WTC11 (cell line): ENCODE data around the gene PSORS1C1. TPM values are rescaled to one million over a fixed set of nuclear protein-coding genes. Genes with fewer than 3 reads are reported as not detected.

Experiments
- ATAC-seq: fragments of 200-7000 bp; cut with Tn5 transposase; 2 replicates; pipeline ENCODE4 v1.10.0; 2021; ENCODE audit warnings: mild to moderate bottlenecking, moderate library complexity
- CTCF ChIA-PET: fragments of 300-600 bp; sonication (Branson Sonifier 250); formaldehyde crosslinking; loops from one replicate; lab custom pipeline; 2021; ENCODE audit warnings: antibody characterized with exemption; lab: Charles Lee
- POLR2A ChIA-PET: fragments of 350-600 bp; sonication (Branson Sonifier 250); formaldehyde crosslinking; loops from one replicate; lab custom pipeline; 2021; ENCODE audit warnings: antibody characterized with exemption; lab: Charles Lee
- DNase-seq: peaks from one replicate; pipeline ENCODE4 v3.0.0; 2021; ENCODE audit warnings: low spot score
- H3K27ac Mint-ChIP-seq: 2 replicates; pipeline ENCODE4 v1.8.0; 2021; ENCODE audit warnings: mixed read lengths
- H3K27me3 Mint-ChIP-seq: 2 replicates; pipeline ENCODE4 v1.8.0; 2021; ENCODE audit warnings: low read depth, mild to moderate bottlenecking, moderate library complexity, mixed read lengths
- H3K36me3 Mint-ChIP-seq: 2 replicates; pipeline ENCODE4 v1.8.0; 2021; ENCODE audit warnings: mixed read lengths
- H3K4me1 Mint-ChIP-seq: 2 replicates; pipeline ENCODE4 v1.8.0; 2022; ENCODE audit warnings: mixed read lengths
- H3K4me3 Mint-ChIP-seq: 2 replicates; pipeline ENCODE4 v1.8.0; 2021; ENCODE audit warnings: mild to moderate bottlenecking, moderate library complexity, mixed read lengths
- H3K9me3 Mint-ChIP-seq: 2 replicates; pipeline ENCODE4 v1.8.0; 2021; ENCODE audit warnings: mixed read lengths
- FOXK1 ChIP-seq: sonication (generic); formaldehyde crosslinking; IDR thresholded peaks from 2 replicates; pipeline ENCODE4 v1.8.0; 2022; ENCODE audit warnings: mild to moderate bottlenecking, moderate library complexity, missing genetic modification reagents
- FOXP1 ChIP-seq: sonication (generic); formaldehyde crosslinking; IDR thresholded peaks from 2 replicates; pipeline ENCODE4 v1.8.0; 2022; ENCODE audit warnings: missing genetic modification reagents, mild to moderate bottlenecking, moderate library complexity, borderline replicate concordance
- GABPB1 ChIP-seq: sonication (generic); formaldehyde crosslinking; IDR thresholded peaks from 2 replicates; pipeline ENCODE4 v1.8.1; 2023; ENCODE audit warnings: mild to moderate bottlenecking, missing genetic modification reagents
- IRF2 ChIP-seq: sonication (generic); formaldehyde crosslinking; IDR thresholded peaks from 2 replicates; pipeline ENCODE4 v1.8.0; 2022; ENCODE audit warnings: low read depth, missing genetic modification reagents, borderline replicate concordance
- NFE2L1 ChIP-seq: sonication (generic); formaldehyde crosslinking; IDR thresholded peaks from 2 replicates; pipeline ENCODE4 v1.8.1; 2023; ENCODE audit warnings: missing genetic modification reagents
- OVOL2 ChIP-seq: fragments of 250-450 bp; sonication (Bioruptor Pico); IDR thresholded peaks from 2 replicates; pipeline ENCODE4 v1.9.0; 2021; ENCODE audit warnings: mild to moderate bottlenecking, borderline replicate concordance
- SMAD3 ChIP-seq: sonication (generic); formaldehyde crosslinking; IDR thresholded peaks from 2 replicates; pipeline ENCODE4 v1.8.0; 2022; ENCODE audit warnings: missing genetic modification reagents, mild to moderate bottlenecking, borderline replicate concordance
- TCF7 ChIP-seq: sonication (generic); formaldehyde crosslinking; IDR thresholded peaks from 2 replicates; pipeline ENCODE4 v1.8.0; 2022; ENCODE audit warnings: mild to moderate bottlenecking, low read depth, missing genetic modification reagents, moderate library complexity
- TEAD1 ChIP-seq: sonication (generic); formaldehyde crosslinking; IDR thresholded peaks from 2 replicates; pipeline ENCODE4 v1.8.0; 2022; ENCODE audit warnings: mild to moderate bottlenecking, missing genetic modification reagents
- TP53 ChIP-seq: sonication (generic); formaldehyde crosslinking; IDR thresholded peaks from 2 replicates; pipeline ENCODE4 v1.8.1; 2023; ENCODE audit warnings: mild to moderate bottlenecking, missing genetic modification reagents
- ZNF138 ChIP-seq: sonication (generic); formaldehyde crosslinking; conservative IDR thresholded peaks from 2 replicates; pipeline ENCODE4 v1.8.1; 2022; ENCODE audit warnings: mild to moderate bottlenecking, moderate library complexity, missing genetic modification reagents
- ZNF671 ChIP-seq: fragments of 250-450 bp; sonication (Bioruptor Pico); IDR thresholded peaks from 2 replicates; pipeline ENCODE4 v1.8.0; 2021; ENCODE audit warnings: mild to moderate bottlenecking
- ZSCAN18 ChIP-seq: fragments of 250-450 bp; sonication (Bioruptor Pico); IDR thresholded peaks from 2 replicates; pipeline ENCODE4 v2.1.2; 2022; ENCODE audit warnings: mild to moderate bottlenecking, moderate library complexity
- total RNA-seq: library from RNA; stranded (reverse); gene quantifications from 3 replicates; pipeline ENCODE4 v1.2.3, GENCODE V29; 2021
- TF ChIP-seq, protein P1 (sequence below): fragments of 250-450 bp; sonication (Bioruptor Pico); IDR thresholded peaks from 2 replicates; pipeline ENCODE4 v1.9.0; 2021; ENCODE audit warnings: moderate library complexity, mild to moderate bottlenecking, inconsistent platforms, borderline replicate concordance
- TF ChIP-seq, protein P2 (sequence below): sonication (generic); formaldehyde crosslinking; IDR thresholded peaks from 2 replicates; pipeline ENCODE4 v1.8.0; 2023; ENCODE audit warnings: missing genetic modification reagents, mild to moderate bottlenecking, borderline replicate concordance
- TF ChIP-seq, protein P3 (sequence below): sonication (generic); formaldehyde crosslinking; IDR thresholded peaks from 2 replicates; pipeline ENCODE4 v1.8.1; 2023; ENCODE audit warnings: mild to moderate bottlenecking, moderate library complexity, missing genetic modification reagents
- TF ChIP-seq, protein P4 (sequence below): fragments of 250-450 bp; sonication (Bioruptor Pico); IDR thresholded peaks from 2 replicates; pipeline ENCODE4 v1.9.0; 2021; ENCODE audit warnings: mild to moderate bottlenecking, borderline replicate concordance

PSORS1C1 gene
- total RNA-seq, 1 experiment from 2014 or later, result 0.66 TPM

DNA sequence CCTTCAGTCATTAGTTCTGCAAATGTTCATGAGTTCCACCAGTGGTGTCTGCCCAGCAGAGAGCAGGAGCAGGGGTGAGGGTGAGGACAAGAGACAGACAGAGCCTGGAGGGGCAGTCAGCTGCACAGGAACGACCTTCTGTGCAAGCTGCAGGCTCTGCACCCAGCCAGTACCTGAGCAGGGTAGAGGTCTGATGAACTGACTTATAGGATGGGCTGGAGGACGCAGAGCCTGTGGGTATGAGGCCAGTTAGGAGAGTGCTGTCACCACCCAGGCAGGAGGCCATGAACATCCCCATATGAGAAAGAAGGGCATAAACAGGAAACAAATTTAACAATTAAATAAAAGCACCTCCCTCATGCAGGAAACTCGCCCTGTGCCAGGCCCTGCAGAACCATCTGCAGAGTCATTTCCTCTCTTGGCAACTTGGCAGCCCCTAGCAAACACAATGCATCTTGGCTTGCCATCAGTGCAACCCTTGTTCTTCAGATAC, 20.2 kb upstream of the PSORS1C1 start:
- Mint-ChIP-seq H3K4me3 (no peak overlapping the region), H3K9me3 (no peaks in the 10 kb centered on the region), H3K36me3 (no peaks in the 10 kb centered on the region), H3K4me1 (peaks cover 19% of the 10 kb centered on the region), H3K27ac (no peak overlapping the region), H3K27me3 (no peaks in the 10 kb centered on the region)
- POLR2A ChIA-PET, result no interaction called here
- DNase-seq (no peak), ATAC-seq (no peak)
- TF ChIP-seq, protein P1, sequence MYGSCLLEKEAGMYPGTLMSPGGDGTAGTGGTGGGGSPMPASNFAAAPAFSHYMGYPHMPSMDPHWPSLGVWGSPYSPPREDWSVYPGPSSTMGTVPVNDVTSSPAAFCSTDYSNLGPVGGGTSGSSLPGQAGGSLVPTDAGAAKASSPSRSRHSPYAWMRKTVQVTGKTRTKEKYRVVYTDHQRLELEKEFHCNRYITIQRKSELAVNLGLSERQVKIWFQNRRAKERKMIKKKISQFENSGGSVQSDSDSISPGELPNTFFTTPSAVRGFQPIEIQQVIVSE (CRISPR knock-in tag), result no peak
- CTCF ChIA-PET, result interaction anchor here (1.0 to 2.8 kb wide), 6 partner anchors 8 to 179 kb away, joined by 3 to 10 read pairs (median 4); partner anchors contain the start of gene PSORS1C1

GRCh38 chr6:31096215-31096614, 18.4 kb upstream of the PSORS1C1 start:
- no peak for TF ChIP-seq ZNF138 (CRISPR knock-in tag)
- no peak for TF ChIP-seq FOXP1 (CRISPR knock-in tag)
- TF ChIP-seq ZSCAN18 (CRISPR knock-in tag), result no peak
- no peak for TF ChIP-seq IRF2 (CRISPR knock-in tag)
- no peak for TF ChIP-seq OVOL2 (CRISPR knock-in tag)
- TF ChIP-seq NFE2L1, result no peak
- TF ChIP-seq TEAD1 (CRISPR knock-in tag), result no peak
- no peak for TF ChIP-seq TP53
- no peak for TF ChIP-seq SMAD3 (CRISPR knock-in tag)
- no peak for TF ChIP-seq GABPB1 (CRISPR knock-in tag)
- TF ChIP-seq, protein P2, sequence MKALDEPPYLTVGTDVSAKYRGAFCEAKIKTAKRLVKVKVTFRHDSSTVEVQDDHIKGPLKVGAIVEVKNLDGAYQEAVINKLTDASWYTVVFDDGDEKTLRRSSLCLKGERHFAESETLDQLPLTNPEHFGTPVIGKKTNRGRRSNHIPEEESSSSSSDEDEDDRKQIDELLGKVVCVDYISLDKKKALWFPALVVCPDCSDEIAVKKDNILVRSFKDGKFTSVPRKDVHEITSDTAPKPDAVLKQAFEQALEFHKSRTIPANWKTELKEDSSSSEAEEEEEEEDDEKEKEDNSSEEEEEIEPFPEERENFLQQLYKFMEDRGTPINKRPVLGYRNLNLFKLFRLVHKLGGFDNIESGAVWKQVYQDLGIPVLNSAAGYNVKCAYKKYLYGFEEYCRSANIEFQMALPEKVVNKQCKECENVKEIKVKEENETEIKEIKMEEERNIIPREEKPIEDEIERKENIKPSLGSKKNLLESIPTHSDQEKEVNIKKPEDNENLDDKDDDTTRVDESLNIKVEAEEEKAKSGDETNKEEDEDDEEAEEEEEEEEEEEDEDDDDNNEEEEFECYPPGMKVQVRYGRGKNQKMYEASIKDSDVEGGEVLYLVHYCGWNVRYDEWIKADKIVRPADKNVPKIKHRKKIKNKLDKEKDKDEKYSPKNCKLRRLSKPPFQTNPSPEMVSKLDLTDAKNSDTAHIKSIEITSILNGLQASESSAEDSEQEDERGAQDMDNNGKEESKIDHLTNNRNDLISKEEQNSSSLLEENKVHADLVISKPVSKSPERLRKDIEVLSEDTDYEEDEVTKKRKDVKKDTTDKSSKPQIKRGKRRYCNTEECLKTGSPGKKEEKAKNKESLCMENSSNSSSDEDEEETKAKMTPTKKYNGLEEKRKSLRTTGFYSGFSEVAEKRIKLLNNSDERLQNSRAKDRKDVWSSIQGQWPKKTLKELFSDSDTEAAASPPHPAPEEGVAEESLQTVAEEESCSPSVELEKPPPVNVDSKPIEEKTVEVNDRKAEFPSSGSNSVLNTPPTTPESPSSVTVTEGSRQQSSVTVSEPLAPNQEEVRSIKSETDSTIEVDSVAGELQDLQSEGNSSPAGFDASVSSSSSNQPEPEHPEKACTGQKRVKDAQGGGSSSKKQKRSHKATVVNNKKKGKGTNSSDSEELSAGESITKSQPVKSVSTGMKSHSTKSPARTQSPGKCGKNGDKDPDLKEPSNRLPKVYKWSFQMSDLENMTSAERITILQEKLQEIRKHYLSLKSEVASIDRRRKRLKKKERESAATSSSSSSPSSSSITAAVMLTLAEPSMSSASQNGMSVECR (CRISPR knock-in tag), result no peak
- TF ChIP-seq, all 79 proteins: peak for 0
- Mint-ChIP-seq H3K27ac (no peak overlapping the region), H3K4me1 (peaks cover 22% of the 10 kb centered on the region), H3K27me3 (no peaks in the 10 kb centered on the region), H3K36me3 (no peaks in the 10 kb centered on the region), H3K9me3 (no peaks in the 10 kb centered on the region), H3K4me3 (no peak overlapping the region)
- DNase-seq (no peak), ATAC-seq (no peak)
- POLR2A ChIA-PET, result no interaction called here
- CTCF ChIA-PET, result interaction anchor here (0.6 to 1.9 kb wide), 4 partner anchors 9 to 183 kb away, joined by 3 to 10 read pairs (median 5); partner anchors contain the start of gene VARS2

DNA sequence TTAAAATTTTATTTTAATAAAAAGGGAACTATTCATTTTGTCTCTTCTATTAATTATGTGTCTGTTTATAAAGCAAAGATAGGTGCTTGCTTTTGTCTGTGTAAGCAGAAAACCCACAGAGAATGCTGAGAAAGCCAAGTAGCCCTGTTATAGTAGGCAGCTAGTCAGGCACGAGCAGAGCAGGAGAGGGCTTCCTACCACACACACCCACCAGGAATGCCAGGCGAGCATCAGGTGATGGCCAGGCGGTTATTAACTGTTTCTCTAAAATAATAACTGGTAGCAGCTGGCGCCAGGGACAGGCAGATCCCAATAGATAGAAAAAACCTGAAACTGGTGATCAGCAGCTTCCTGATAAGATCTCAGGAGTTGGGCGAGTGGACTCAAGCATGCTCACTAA, 17.9 kb upstream of the PSORS1C1 start:
- Mint-ChIP-seq H3K36me3 (no peaks in the 10 kb centered on the region), H3K27ac (no peak overlapping the region), H3K27me3 (no peaks in the 10 kb centered on the region), H3K4me3 (no peak overlapping the region), H3K9me3 (no peaks in the 10 kb centered on the region), H3K4me1 (peaks cover 22% of the 10 kb centered on the region)
- CTCF ChIA-PET, result interaction anchor here (0.6 to 1.9 kb wide), 4 partner anchors 9 to 183 kb away, joined by 3 to 10 read pairs (median 5); partner anchors contain the start of gene VARS2
- DNase-seq (no peak), ATAC-seq (no peak)
- POLR2A ChIA-PET, result no interaction called here
- TF ChIP-seq SMAD3 (CRISPR knock-in tag), result no peak
- TF ChIP-seq, protein P1 (CRISPR knock-in tag), result no peak
- no peak for TF ChIP-seq TCF7 (CRISPR knock-in tag)
- TF ChIP-seq, protein P3, sequence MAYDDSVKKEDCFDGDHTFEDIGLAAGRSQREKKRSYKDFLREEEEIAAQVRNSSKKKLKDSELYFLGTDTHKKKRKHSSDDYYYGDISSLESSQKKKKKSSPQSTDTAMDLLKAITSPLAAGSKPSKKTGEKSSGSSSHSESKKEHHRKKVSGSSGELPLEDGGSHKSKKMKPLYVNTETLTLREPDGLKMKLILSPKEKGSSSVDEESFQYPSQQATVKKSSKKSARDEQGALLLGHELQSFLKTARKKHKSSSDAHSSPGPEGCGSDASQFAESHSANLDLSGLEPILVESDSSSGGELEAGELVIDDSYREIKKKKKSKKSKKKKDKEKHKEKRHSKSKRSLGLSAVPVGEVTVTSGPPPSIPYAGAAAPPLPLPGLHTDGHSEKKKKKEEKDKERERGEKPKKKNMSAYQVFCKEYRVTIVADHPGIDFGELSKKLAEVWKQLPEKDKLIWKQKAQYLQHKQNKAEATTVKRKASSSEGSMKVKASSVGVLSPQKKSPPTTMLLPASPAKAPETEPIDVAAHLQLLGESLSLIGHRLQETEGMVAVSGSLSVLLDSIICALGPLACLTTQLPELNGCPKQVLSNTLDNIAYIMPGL (CRISPR knock-in tag), result no peak
- TF ChIP-seq FOXK1 (CRISPR knock-in tag), result no peak
- TF ChIP-seq, protein P4, sequence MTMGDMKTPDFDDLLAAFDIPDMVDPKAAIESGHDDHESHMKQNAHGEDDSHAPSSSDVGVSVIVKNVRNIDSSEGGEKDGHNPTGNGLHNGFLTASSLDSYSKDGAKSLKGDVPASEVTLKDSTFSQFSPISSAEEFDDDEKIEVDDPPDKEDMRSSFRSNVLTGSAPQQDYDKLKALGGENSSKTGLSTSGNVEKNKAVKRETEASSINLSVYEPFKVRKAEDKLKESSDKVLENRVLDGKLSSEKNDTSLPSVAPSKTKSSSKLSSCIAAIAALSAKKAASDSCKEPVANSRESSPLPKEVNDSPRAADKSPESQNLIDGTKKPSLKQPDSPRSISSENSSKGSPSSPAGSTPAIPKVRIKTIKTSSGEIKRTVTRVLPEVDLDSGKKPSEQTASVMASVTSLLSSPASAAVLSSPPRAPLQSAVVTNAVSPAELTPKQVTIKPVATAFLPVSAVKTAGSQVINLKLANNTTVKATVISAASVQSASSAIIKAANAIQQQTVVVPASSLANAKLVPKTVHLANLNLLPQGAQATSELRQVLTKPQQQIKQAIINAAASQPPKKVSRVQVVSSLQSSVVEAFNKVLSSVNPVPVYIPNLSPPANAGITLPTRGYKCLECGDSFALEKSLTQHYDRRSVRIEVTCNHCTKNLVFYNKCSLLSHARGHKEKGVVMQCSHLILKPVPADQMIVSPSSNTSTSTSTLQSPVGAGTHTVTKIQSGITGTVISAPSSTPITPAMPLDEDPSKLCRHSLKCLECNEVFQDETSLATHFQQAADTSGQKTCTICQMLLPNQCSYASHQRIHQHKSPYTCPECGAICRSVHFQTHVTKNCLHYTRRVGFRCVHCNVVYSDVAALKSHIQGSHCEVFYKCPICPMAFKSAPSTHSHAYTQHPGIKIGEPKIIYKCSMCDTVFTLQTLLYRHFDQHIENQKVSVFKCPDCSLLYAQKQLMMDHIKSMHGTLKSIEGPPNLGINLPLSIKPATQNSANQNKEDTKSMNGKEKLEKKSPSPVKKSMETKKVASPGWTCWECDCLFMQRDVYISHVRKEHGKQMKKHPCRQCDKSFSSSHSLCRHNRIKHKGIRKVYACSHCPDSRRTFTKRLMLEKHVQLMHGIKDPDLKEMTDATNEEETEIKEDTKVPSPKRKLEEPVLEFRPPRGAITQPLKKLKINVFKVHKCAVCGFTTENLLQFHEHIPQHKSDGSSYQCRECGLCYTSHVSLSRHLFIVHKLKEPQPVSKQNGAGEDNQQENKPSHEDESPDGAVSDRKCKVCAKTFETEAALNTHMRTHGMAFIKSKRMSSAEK (CRISPR knock-in tag), result no peak
- TF ChIP-seq ZNF671 (CRISPR knock-in tag), result no peak
